SK-N-SH treated with all-trans-retinoic acid at 6 μM for 48 hours (cell line): ENCODE results near the gene CTBS.

Experiments
- CREB5 ChIP-seq: fragments of 250-450 bp; sonication (Bioruptor Pico); IDR thresholded peaks from 2 replicates; pipeline ENCODE4 v1.5.1; 2020; ENCODE audit warnings: low read depth, mild to moderate bottlenecking, moderate library complexity
- CSRNP3 ChIP-seq: fragments of 250-450 bp; sonication (Bioruptor Pico); IDR thresholded peaks from 2 replicates; pipeline ENCODE4 v1.5.1; 2021; ENCODE audit warnings: mild to moderate bottlenecking, moderate library complexity
- ISL1 ChIP-seq: fragments of 250-450 bp; sonication (Bioruptor Pico); IDR thresholded peaks from 2 replicates; pipeline ENCODE4 v2.1.2; 2022; ENCODE audit warnings: mild to moderate bottlenecking, moderate library complexity
- PATZ1 ChIP-seq: fragments of 250-450 bp; sonication (Bioruptor Pico); IDR thresholded peaks from 2 replicates; pipeline ENCODE4 v1.8.0; 2020; ENCODE audit warnings: mild to moderate bottlenecking, moderate library complexity, borderline replicate concordance
- PPARA ChIP-seq: fragments of 250-450 bp; sonication (Bioruptor Pico); IDR thresholded peaks from 2 replicates; pipeline ENCODE4 v1.5.0; 2020; ENCODE audit warnings: mild to moderate bottlenecking, borderline replicate concordance
- SNAI2 ChIP-seq: fragments of 250-450 bp; sonication (Bioruptor Pico); IDR thresholded peaks from 2 replicates; pipeline ENCODE4 v1.5.0; 2020; ENCODE audit warnings: mild to moderate bottlenecking, moderate library complexity
- ZC3H10 ChIP-seq: fragments of 250-450 bp; sonication (Bioruptor Pico); IDR thresholded peaks from 2 replicates; pipeline ENCODE4 v1.5.1; 2021; ENCODE audit warnings: mild to moderate bottlenecking, moderate library complexity
- ZFP3 ChIP-seq: fragments of 250-450 bp; sonication (Bioruptor Pico); IDR thresholded peaks from 2 replicates; pipeline ENCODE4 v1.5.0; 2020; ENCODE audit warnings: mild to moderate bottlenecking, moderate library complexity
- ZFP30 ChIP-seq: fragments of 450-650 bp; formaldehyde crosslinking; IDR thresholded peaks from 2 replicates; pipeline ENCODE4 v1.5.0; 2022; ENCODE audit warnings: mild to moderate bottlenecking, moderate library complexity

GRCh38 chr1:84541679-84542078, 32.6 kb downstream of the CTBS start:
- no peak for TF ChIP-seq CREB5 (CRISPR knock-in tag)
- TF ChIP-seq ZC3H10 (CRISPR knock-in tag) = no peak
- no peak for TF ChIP-seq PATZ1
- no peak for TF ChIP-seq PPARA (CRISPR knock-in tag)
- no peak for TF ChIP-seq ZFP30 (CRISPR knock-in tag)
- TF ChIP-seq ISL1 = no peak
- TF ChIP-seq SNAI2 (CRISPR knock-in tag) = no peak
- TF ChIP-seq ZFP3 (CRISPR knock-in tag) = no peak
- no peak for TF ChIP-seq CSRNP3 (CRISPR knock-in tag)
